A549 treated with AZD2906 at 1 μM for 4 hours (cell line): Measurements from ENCODE around the gene SLC39A10. TPM values are rescaled to one million over a fixed set of nuclear protein-coding genes. Genes with fewer than 3 reads are reported as not detected.

Experiments
- total RNA-seq: library from RNA; stranded (reverse); fragments of 200-300 nt; extraction: Qiagen RNA extraction; gene quantifications from 5 replicates; pipeline ENCODE4 v1.2.3, GENCODE V29; 2022

SLC39A10 gene
- 13.1 to 21.1 TPM (median 17.4 TPM) in 5 replicates for total RNA-seq

GRCh38 chr2:195656859-195657633 is at the start of gene SLC39A10:
TSS of gene SLC39A10 (plus strand) at chr2:195657226. CDS start at chr2:195680043, 22,817 bp downstream.

